PC-9 (cell line): ENCODE data around the gene AK5. TPM values are rescaled to one million over a fixed set of nuclear protein-coding genes. Genes with fewer than 3 reads are reported as not detected.
A peak's percentile ranks its signal among the peaks of the same experiment; 100 is the strongest.
"Not testable (repeated sequence)": the region's sequence is repeated elsewhere in the genome, so short reads cannot be mapped to it uniquely, and the experiment has no call there.

ENCODE experiments used
- BruUV-seq: library from RNA; stranded (reverse); fragments of 400-500 nt; replicated peaks from 2 replicates; lab custom pipeline; 2021; lab: Mats Ljungman, UMichigan
- CTCF ChIA-PET: fragments of 300-600 bp; sonication (Branson Sonifier 250); formaldehyde crosslinking; loops from one replicate; lab custom pipeline; 2022; ENCODE audit warnings: antibody characterized with exemption; lab: Charles Lee
- POLR2A ChIA-PET: fragments of 300-600 bp; sonication (Branson Sonifier 250); formaldehyde crosslinking; loops from one replicate; lab custom pipeline; 2022; ENCODE audit warnings: antibody characterized with exemption; ENCODE audit not compliant: unreplicated experiment; lab: Charles Lee
- DNase-seq, 2 experiments: peaks; one replicate each; pipeline versions ENCODE4 v3.0.0 to v3.0.0-alpha.2; 2015 to 2022; ENCODE audit warnings: mixed read lengths in 1 of 2
- H2AFZ ChIP-seq: fragments of 200-600 bp; sonication (generic); 2 replicates; pipeline ENCODE4 v1.8.1; 2017; ENCODE audit warnings: antibody characterized with exemption
- H3F3A ChIP-seq: fragments of 200-600 bp; sonication (generic); 2 replicates; pipeline ENCODE4 v1.8.1; 2017; ENCODE audit warnings: antibody characterized with exemption, mild to moderate bottlenecking, low read depth; ENCODE audit not compliant: insufficient read depth
- H3K27ac ChIP-seq: fragments of 200-600 bp; sonication (generic); 2 replicates; pipeline ENCODE4 v1.6.1; 2016; ENCODE audit warnings: mixed run types
- H3K27me3 ChIP-seq: fragments of 200-600 bp; sonication (generic); 2 replicates; pipeline ENCODE4 v1.6.1; 2016; ENCODE audit warnings: low read depth, mixed run types; ENCODE audit not compliant: insufficient read depth
- H3K36me3 ChIP-seq: fragments of 200-600 bp; sonication (generic); 2 replicates; pipeline ENCODE4 v1.6.1; 2016; ENCODE audit warnings: low read depth, mixed run types
- H3K4me1 ChIP-seq: fragments of 200-600 bp; sonication (generic); replicated peaks from 2 replicates; pipeline ENCODE4 v1.6.1; 2016; ENCODE audit warnings: mixed run types; ENCODE audit not compliant: insufficient read depth
- H3K4me2 ChIP-seq: fragments of 200-600 bp; sonication (generic); 2 replicates; pipeline ENCODE4 v1.6.1; 2017; ENCODE audit warnings: mixed run types
- H3K4me3 ChIP-seq: fragments of 200-600 bp; sonication (generic); 2 replicates; pipeline ENCODE4 v1.6.1; 2016; ENCODE audit warnings: mixed run types
- H3K79me2 ChIP-seq: fragments of 200-600 bp; sonication (generic); 2 replicates; pipeline ENCODE4 v1.6.1; 2017; ENCODE audit warnings: low read depth, mixed run types
- H3K9me2 ChIP-seq: fragments of 200-600 bp; sonication (generic); 2 replicates; pipeline ENCODE4 v1.8.1; 2017; ENCODE audit warnings: mild to moderate bottlenecking; ENCODE audit not compliant: insufficient read depth
- H3K9me3 ChIP-seq: fragments of 200-600 bp; sonication (generic); 2 replicates; pipeline ENCODE4 v1.8.1; 2016; ENCODE audit warnings: low read depth; ENCODE audit not compliant: insufficient read depth
- H4K20me1 ChIP-seq: fragments of 200-600 bp; sonication (generic); 2 replicates; pipeline ENCODE4 v1.8.1; 2017; ENCODE audit not compliant: insufficient read depth
- CTCF ChIP-seq: fragments of 200-600 bp; sonication (generic); conservative IDR thresholded peaks from 2 replicates; pipeline ENCODE4 v1.6.1; 2017; ENCODE audit warnings: mixed run types, antibody characterized with exemption, mild to moderate bottlenecking, moderate library complexity
- EZH2 ChIP-seq: fragments of 200-600 bp; sonication (generic); IDR thresholded peaks from 2 replicates; pipeline ENCODE4 v1.8.0; 2017; ENCODE audit warnings: antibody characterized with exemption, low read depth
- intact Hi-C: fragments of 100-400 bp; cut with micrococcal nuclease; formaldehyde crosslinking; loops from one replicate; pipeline ENCODE4 v1.10.0; 2022; ENCODE audit not compliant: unreplicated experiment
- total RNA-seq: library from RNA; stranded (reverse); gene quantifications from 2 replicates; pipeline ENCODE4 v1.2.3, GENCODE V29; 2021

Gene AK5
- total RNA-seq, 1 experiment from 2014 or later, result 1.2 TPM

GRCh38 chr1:77509051-77509492, 227.3 kb downstream of the AK5 start:
- H2AFZ ChIP-seq, result 0 out of 2 replicates have a peak overlapping the region, but pooled peaks have one; percentile 12
- no TSS peak for BruUV-seq

GRCh38 chr1:77509898-77510297, 228.1 kb downstream of the AK5 start:
- Histone ChIP-seq H3K4me1 (peaks cover 18% of the 10 kb centered on the region), H3K4me3 (no peak overlapping the region), H2AFZ (0 out of 2 replicates have a peak overlapping the region, but pooled peaks have one; percentile 30), H3K4me2 (no peak overlapping the region), H3K9me3 (no peaks in the 10 kb centered on the region), H3K27ac (no peak overlapping the region), H3K27me3 (no peaks in the 10 kb centered on the region), H3F3A (no peaks in the 10 kb centered on the region), H4K20me1 (no peaks in the 10 kb centered on the region), H3K36me3 (no peaks in the 10 kb centered on the region), H3K79me2 (no peaks in the 10 kb centered on the region), H3K9me2 (no peaks in the 10 kb centered on the region)
- intact Hi-C loops, result no loop called here
- ChIA-PET CTCF (no interaction called here), POLR2A (interaction anchor here (0.6 kb wide), 1 partner anchor 212 kb away, joined by 6 read pairs; no protein-coding TSS in a partner anchor)
- BruUV-seq, result no TSS peak
- TF ChIP-seq EZH2 (no peak), CTCF (no peak)
- no peak for DNase-seq

More at GRCh38 chr1:77509051-77509492, 227.3 kb downstream of the AK5 start:
- Histone ChIP-seq H4K20me1 (no peaks in the 10 kb centered on the region), H3K79me2 (no peaks in the 10 kb centered on the region), H3F3A (no peaks in the 10 kb centered on the region), H3K36me3 (no peaks in the 10 kb centered on the region), H3K4me2 (no peak overlapping the region), H3K27ac (no peak overlapping the region), H3K27me3 (no peaks in the 10 kb centered on the region), H3K9me3 (no peaks in the 10 kb centered on the region), H3K4me3 (no peak overlapping the region), H3K4me1 (peaks cover 18% of the 10 kb centered on the region), H3K9me2 (no peaks in the 10 kb centered on the region)
- ChIA-PET POLR2A (no interaction called here), CTCF (no interaction called here)
- no peak for DNase-seq
- no peak for TF ChIP-seq EZH2
- TF ChIP-seq CTCF, result no peak
- intact Hi-C loops, result no loop called here

GRCh38 chr1:77511440-77511840, 229.6 kb downstream of the AK5 start:
- POLR2A ChIA-PET, result interaction anchor here (0.7 kb wide), 1 partner anchor 291 kb away, joined by 3 read pairs; no protein-coding TSS in a partner anchor
- H3K27ac ChIP-seq, result 0 out of 2 replicates have a peak overlapping the region, but pooled peaks have one; percentile 18

GRCh38 chr1:77512650-77513049, 230.8 kb downstream of the AK5 start:
- POLR2A ChIA-PET, H3K9me2 ChIP-seq, H2AFZ ChIP-seq, H4K20me1 ChIP-seq, H3K27ac ChIP-seq, H3K79me2 ChIP-seq, H3F3A ChIP-seq, H3K27me3 ChIP-seq, H3K36me3 ChIP-seq, DNase-seq, H3K9me3 ChIP-seq, intact Hi-C loops, H3K4me2 ChIP-seq, H3K4me3 ChIP-seq, BruUV-seq: not testable (repeated sequence)
- peaks cover 18% of the 10 kb centered on the region for H3K4me1 ChIP-seq
- CTCF ChIA-PET, result interaction anchor here (0.7 kb wide), 1 partner anchor 412 kb away, joined by 3 read pairs; no protein-coding TSS in a partner anchor

More at GRCh38 chr1:77511440-77511840, 229.6 kb downstream of the AK5 start:
- CTCF ChIA-PET, result no interaction called here
- no peak overlapping the region for H3K4me3 ChIP-seq
- no peaks in the 10 kb centered on the region for H3K9me3 ChIP-seq
- intact Hi-C loops, result no loop called here
- H3K4me2 ChIP-seq, result peak overlapping the region; percentile 0; the same call in 1 of the 2 replicates
- H3K79me2 ChIP-seq, result no peaks in the 10 kb centered on the region
- peak in 1 of 2 experiments; percentile 74 for DNase-seq
- no peaks in the 10 kb centered on the region for H3K36me3 ChIP-seq
- peaks cover 18% of the 10 kb centered on the region for H3K4me1 ChIP-seq
- H3K9me2 ChIP-seq, result no peaks in the 10 kb centered on the region
- H3F3A ChIP-seq, result no peaks in the 10 kb centered on the region
- TF ChIP-seq EZH2, result no peak
- BruUV-seq, result no TSS peak
- no peak overlapping the region for H2AFZ ChIP-seq
- H4K20me1 ChIP-seq, result no peaks in the 10 kb centered on the region
- H3K27me3 ChIP-seq, result no peaks in the 10 kb centered on the region
